Naive thymus-derived CD8-positive, alpha-beta T cell (primary cell): ENCODE measurements around the gene RSPH9. TPM values are rescaled to one million over a fixed set of nuclear protein-coding genes. Genes with fewer than 3 reads are reported as not detected.

Experiments
- ATAC-seq, 2 donors: fragments of 150-1000 bp; cut with Tn5 transposase in 1 of 2; sonication (Bioruptor Pico), chemical (Tn5 transposase) in 1 of 2; 1 replicate in 1 of 2; 2 replicates in 1 of 2; pipeline ENCODE4 v1.10.0; 2021; ENCODE audit warnings: mild to moderate bottlenecking in 2 of 2, moderate library complexity in 2 of 2
- POLR2A ChIA-PET: fragments of 350-600 bp; sonication (Branson Sonifier 250); formaldehyde crosslinking; loops from one replicate; lab custom pipeline; 2021; ENCODE audit warnings: antibody characterized with exemption; lab: Charles Lee
- DNase-seq, 10 donors: peaks; one replicate each; pipeline versions ENCODE4 v3.0.0 to v3.0.0-alpha.2; 2020 to 2022
- H3K27ac Mint-ChIP-seq, 10 donors: one replicate each; pipeline ENCODE4 v1.8.0; 2020 to 2022; ENCODE audit warnings: mild to moderate bottlenecking in 10 of 10, mixed read lengths in 10 of 10, moderate library complexity in 4 of 10, inconsistent platforms in 1 of 10
- H3K27me3 Mint-ChIP-seq, 5 donors: one replicate each; pipeline ENCODE4 v1.8.0; 2021 to 2022; ENCODE audit warnings: mixed read lengths in 5 of 5
- H3K36me3 Mint-ChIP-seq, 3 donors: one replicate each; pipeline ENCODE4 v1.8.0; 2020 to 2022; ENCODE audit warnings: mixed read lengths in 3 of 3, mild to moderate bottlenecking in 2 of 3, inconsistent platforms in 1 of 3
- H3K4me1 Mint-ChIP-seq, 4 donors: one replicate each; pipeline ENCODE4 v1.8.0; 2021 to 2022; ENCODE audit warnings: mixed read lengths in 4 of 4
- H3K4me3 Mint-ChIP-seq, 10 donors: one replicate each; pipeline ENCODE4 v1.8.0; 2020 to 2022; ENCODE audit warnings: mild to moderate bottlenecking in 10 of 10, mixed read lengths in 10 of 10, moderate library complexity in 6 of 10, inconsistent platforms in 1 of 10
- H3K9me3 Mint-ChIP-seq, 9 donors: one replicate each; pipeline ENCODE4 v1.8.0; 2020 to 2022; ENCODE audit warnings: mixed read lengths in 9 of 9, mild to moderate bottlenecking in 3 of 9, inconsistent platforms in 1 of 9, moderate library complexity in 1 of 9
- polyA plus RNA-seq, 3 donors: library from polyadenylated mRNA; unstranded; fragments of 300-500 nt; fragmentation: Illumina TruSeq; gene quantifications; one replicate each; pipeline ENCODE4 v1.2.3, GENCODE V29; 2021
- total RNA-seq, 8 experiments: library from RNA in 2 of 8; stranded (reverse) in 2 of 8; gene quantifications; one replicate each; pipeline ENCODE4 v1.2.3 and lab custom pipeline; 2021 to 2026

Gene RSPH9
- total and polyA plus RNA-seq, 5 experiments from 2014 or later: 0.44 to 1.1 (median 0.86) TPM; not detected in 2

DNA sequence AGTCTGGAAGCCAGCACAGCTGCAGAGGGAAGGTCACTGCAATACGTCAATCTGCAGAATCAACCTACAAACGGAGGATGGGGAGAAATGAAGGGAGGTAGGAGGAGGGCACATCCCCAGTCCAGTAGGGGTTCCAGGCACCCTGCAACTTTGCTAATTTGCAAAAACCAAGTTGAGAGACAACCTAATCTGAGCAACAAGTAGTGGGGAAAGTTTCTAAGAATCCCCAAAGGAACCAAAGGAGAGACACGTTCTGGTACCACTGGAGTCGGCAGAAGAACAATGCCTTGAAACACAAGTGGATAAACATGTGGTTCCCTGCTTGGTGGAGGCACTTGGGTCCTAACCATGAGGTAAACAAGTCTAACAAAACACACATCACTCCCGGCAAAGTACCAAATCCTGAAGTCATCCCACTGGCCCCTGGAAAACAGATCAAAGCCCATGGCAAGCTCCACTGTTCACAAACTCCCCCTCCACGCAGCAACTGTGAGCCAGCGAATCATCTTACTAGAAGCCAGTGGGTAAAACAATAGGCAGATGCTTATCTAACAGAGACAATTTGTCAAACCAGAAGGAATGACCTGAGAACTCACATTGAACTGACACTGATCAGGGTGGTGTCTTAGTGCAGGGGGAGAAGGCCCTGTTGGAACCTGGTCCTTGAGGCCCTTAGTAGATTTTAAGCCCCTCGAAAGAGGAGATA is 38.0 kb downstream of the RSPH9 start:
- POLR2A ChIA-PET: no interaction called here
- peak overlapping the region in 1 of 10 donors; percentile 54 for H3K4me3 Mint-ChIP-seq
- H3K36me3 Mint-ChIP-seq: peaks cover 0 to 56% (median 3%) of the 10 kb centered on the region in 3 donors
- DNase-seq (no peak), ATAC-seq (no peak)
- no peaks in the 10 kb centered on the region for H3K9me3 Mint-ChIP-seq
- no peaks in the 10 kb centered on the region for H3K27me3 Mint-ChIP-seq
- H3K27ac Mint-ChIP-seq: peak overlapping the region in 2 of 10 donors; percentile 33
- peaks cover 24 to 58% (median 47%) of the 10 kb centered on the region in 4 donors for H3K4me1 Mint-ChIP-seq

- Mint-ChIP-seq H3K36me3 (peaks cover 0 to 47% (median 3%) of the 10 kb centered on the region in 3 donors), H3K4me1 (peaks cover 28 to 64% (median 53%) of the 10 kb centered on the region in 4 donors), H3K27me3 (no peaks in the 10 kb centered on the region), H3K4me3 (peak overlapping the region in 2 of 10 donors; percentile 43 to 82), H3K9me3 (no peaks in the 10 kb centered on the region), H3K27ac (peak overlapping the region in 5 of 10 donors; percentile 27 to 75 (median 63))
- ATAC-seq: no peak
- POLR2A ChIA-PET: no interaction called here
- DNase-seq: no peak
These were observed 39.0 kb downstream of the RSPH9 start for GRCh38 chr6:43683708-43684455.

GRCh38 chr6:43687079-43687436 is 42.2 kb downstream of the RSPH9 start:
- peaks cover 25 to 56% (median 52%) of the 10 kb centered on the region in 4 donors for H3K4me1 Mint-ChIP-seq
- peak overlapping the region; percentile 89 to 99 (median 95) for H3K4me3 Mint-ChIP-seq
- H3K9me3 Mint-ChIP-seq: no peaks in the 10 kb centered on the region
- POLR2A ChIA-PET: interaction anchor here (1.4 to 1.8 kb wide), 3 partner anchors 14 to 57 kb away, joined by 4 to 5 read pairs (median 4); partner anchors contain the start of gene GTPBP2
- peaks cover 0 to 21% (median 0%) of the 10 kb centered on the region in 3 donors for H3K36me3 Mint-ChIP-seq
- DNase-seq (no peak), ATAC-seq (peak in 1 of 2 donors; percentile 11)
- peak overlapping the region; percentile 89 to 97 (median 95) for H3K27ac Mint-ChIP-seq
- peaks cover 0 to 1% (median 0%) of the 10 kb centered on the region in 5 donors for H3K27me3 Mint-ChIP-seq

- POLR2A ChIA-PET: interaction anchor here (1.4 to 1.8 kb wide), 3 partner anchors 15 to 58 kb away, joined by 4 to 5 read pairs (median 4); partner anchors contain the start of gene GTPBP2
- ATAC-seq (peak; percentile 97 to 98), DNase-seq (peak; percentile 66 to 86 (median 72))
- peak within 1 kb of the TSS; percentile 89 to 97 (median 95) for H3K27ac Mint-ChIP-seq
- peak within 1 kb of the TSS; percentile 89 to 99 (median 95) for H3K4me3 Mint-ChIP-seq
- H3K36me3 Mint-ChIP-seq: peaks cover 0 to 17% (median 0%) of the 10 kb centered on the region in 3 donors
- peaks cover 24 to 52% (median 47%) of the 10 kb centered on the region in 4 donors for H3K4me1 Mint-ChIP-seq
- H3K9me3 Mint-ChIP-seq: no peaks in the 10 kb centered on the region
- H3K27me3 Mint-ChIP-seq: peaks cover 0 to 1% (median 0%) of the 10 kb centered on the region in 5 donors
These were observed 42.9 kb downstream of the RSPH9 start, which contains the start of gene MRPS18A for GRCh38 chr6:43687437-43688347. Gene MRPS18A, minus strand, starts transcription at chr6:43687791. Its CDS starts 12 bp downstream, at chr6:43687779.

GRCh38 chr6:43689421-43689820 is 44.6 kb downstream of the RSPH9 start:
- no peaks in the 10 kb centered on the region for H3K9me3 Mint-ChIP-seq
- no peak overlapping the region for H3K27ac Mint-ChIP-seq
- POLR2A ChIA-PET: no interaction called here
- peaks cover 0 to 2% (median under 1%) of the 10 kb centered on the region in 5 donors for H3K27me3 Mint-ChIP-seq
- H3K4me3 Mint-ChIP-seq: peak overlapping the region in 2 of 10 donors; percentile 9 to 36
- ATAC-seq (no peak), DNase-seq (no peak)
- peaks cover 15 to 36% (median 31%) of the 10 kb centered on the region in 4 donors for H3K4me1 Mint-ChIP-seq
- peaks cover 0 to 6% (median 0%) of the 10 kb centered on the region in 3 donors for H3K36me3 Mint-ChIP-seq

DNA sequence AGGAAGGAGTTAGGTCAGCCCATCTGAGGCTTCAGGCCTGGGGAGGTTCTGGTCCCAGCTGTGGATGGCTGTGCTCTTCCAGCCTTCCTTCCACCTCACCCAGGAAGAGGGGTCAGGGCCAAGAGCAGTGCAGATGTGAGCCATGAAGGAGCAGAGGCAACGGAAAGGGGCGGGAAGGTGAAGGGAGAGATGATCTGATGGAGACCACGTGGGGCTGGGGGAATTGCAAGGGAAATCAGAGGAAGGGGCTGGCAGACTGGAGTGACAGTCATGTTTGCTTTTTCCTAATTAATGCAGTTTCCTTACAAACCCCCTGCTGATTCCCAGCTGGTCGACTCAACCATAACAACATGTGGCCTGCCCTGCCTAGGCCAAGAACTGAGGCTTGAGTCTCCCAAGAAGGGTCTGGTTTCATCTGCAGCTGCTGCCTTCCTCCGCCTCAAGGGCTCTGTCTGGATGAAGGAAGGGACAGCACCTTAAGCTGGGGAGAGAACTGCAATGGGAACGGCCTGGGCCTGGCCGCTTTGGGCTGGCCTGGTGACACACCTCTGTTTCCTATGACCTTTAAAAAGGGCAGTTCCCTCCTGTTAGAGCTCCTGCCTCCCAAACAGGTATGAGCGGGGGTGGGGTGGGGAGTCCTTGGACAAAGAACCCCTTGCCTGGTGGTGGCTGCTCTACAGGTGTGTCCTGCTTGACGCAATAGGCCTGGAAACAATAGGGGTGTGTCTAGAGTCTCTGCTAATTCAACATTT is 50.6 kb downstream of the RSPH9 start:
- no peaks in the 10 kb centered on the region for H3K36me3 Mint-ChIP-seq
- H3K4me1 Mint-ChIP-seq: no peaks in the 10 kb centered on the region
- DNase-seq: no peak
- no peak overlapping the region for H3K4me3 Mint-ChIP-seq
- POLR2A ChIA-PET: interaction anchor here (0.6 kb wide), 1 partner anchor 552 kb away, joined by 3 read pairs; the partner anchor contains the start of gene HSP90AB1
- peaks cover 0 to 27% (median 15%) of the 10 kb centered on the region in 5 donors for H3K27me3 Mint-ChIP-seq
- no peak overlapping the region for H3K27ac Mint-ChIP-seq
- no peaks in the 10 kb centered on the region for H3K9me3 Mint-ChIP-seq
- no peak for ATAC-seq

GRCh38 chr6:43695967-43696291 is 51.1 kb downstream of the RSPH9 start:
- H3K4me1 Mint-ChIP-seq: no peaks in the 10 kb centered on the region
- ATAC-seq (no peak), DNase-seq (no peak)
- no peaks in the 10 kb centered on the region for H3K9me3 Mint-ChIP-seq
- H3K27me3 Mint-ChIP-seq: peaks cover 0 to 30% (median 17%) of the 10 kb centered on the region in 5 donors
- POLR2A ChIA-PET: interaction anchor here (0.6 kb wide), 1 partner anchor 551 kb away, joined by 3 read pairs; the partner anchor contains the start of gene HSP90AB1
- H3K4me3 Mint-ChIP-seq: no peak overlapping the region
- no peak overlapping the region for H3K27ac Mint-ChIP-seq
- no peaks in the 10 kb centered on the region for H3K36me3 Mint-ChIP-seq

- ATAC-seq (no peak), DNase-seq (no peak)
- POLR2A ChIA-PET: no interaction called here
- Mint-ChIP-seq H3K27ac (no peak overlapping the region), H3K9me3 (peaks cover 0 to 2% (median 0%) of the 10 kb centered on the region in 9 donors), H3K4me1 (peaks cover 0 to 3% (median under 1%) of the 10 kb centered on the region in 4 donors), H3K36me3 (no peaks in the 10 kb centered on the region), H3K27me3 (peaks cover 8 to 45% (median 22%) of the 10 kb centered on the region in 5 donors), H3K4me3 (no peak overlapping the region)
These were observed 52.6 kb downstream of the RSPH9 start for GRCh38 chr6:43697421-43697820.

- Mint-ChIP-seq H3K4me1 (peaks cover 0 to 9% (median under 1%) of the 10 kb centered on the region in 4 donors), H3K27me3 (peaks cover 10 to 50% (median 25%) of the 10 kb centered on the region in 5 donors)
- POLR2A ChIA-PET: no interaction called here
These were observed 53.9 kb downstream of the RSPH9 start for GRCh38 chr6:43698584-43699349.

DNA sequence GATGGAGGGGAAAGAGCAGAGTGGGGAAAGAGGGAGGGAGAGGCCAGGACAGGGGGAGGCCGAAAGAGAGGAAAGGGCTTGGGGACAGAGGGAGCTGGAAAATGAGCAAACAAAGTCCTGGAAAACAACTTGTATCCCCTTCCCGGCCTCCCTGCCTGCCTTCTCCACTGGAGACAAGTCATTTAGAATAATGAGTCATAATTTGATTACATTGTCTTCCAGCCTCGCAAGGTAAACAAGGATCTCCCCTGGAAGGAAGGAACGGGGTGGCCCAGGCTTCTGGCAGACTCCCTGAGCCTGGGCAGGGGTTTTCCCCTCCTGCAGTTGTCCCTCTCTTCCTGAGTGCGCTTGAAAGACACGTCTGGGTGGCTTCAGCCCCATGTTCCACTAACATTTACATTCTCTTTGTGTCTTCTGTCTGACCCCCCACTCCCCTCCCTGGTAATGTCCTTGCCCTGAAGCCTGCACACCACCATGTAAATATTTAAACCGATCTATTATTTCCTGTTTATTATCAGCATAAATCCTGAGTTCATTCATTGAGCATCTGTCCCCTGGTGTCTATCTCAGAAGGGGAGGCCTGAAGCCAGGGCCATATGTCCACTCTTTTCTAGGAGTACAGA is 54.8 kb downstream of the RSPH9 start:
- DNase-seq (no peak), ATAC-seq (no peak)
- H3K27ac Mint-ChIP-seq: peak overlapping the region in 1 of 10 donors; percentile 72
- no peak overlapping the region for H3K4me3 Mint-ChIP-seq
- no peaks in the 10 kb centered on the region for H3K36me3 Mint-ChIP-seq
- peaks cover 0 to 2% (median 0%) of the 10 kb centered on the region in 9 donors for H3K9me3 Mint-ChIP-seq
- H3K27me3 Mint-ChIP-seq: peaks cover 11 to 47% (median 24%) of the 10 kb centered on the region in 5 donors
- POLR2A ChIA-PET: no interaction called here
- peaks cover 0 to 11% (median under 1%) of the 10 kb centered on the region in 4 donors for H3K4me1 Mint-ChIP-seq

More at GRCh38 chr6:43698584-43699349, 53.9 kb downstream of the RSPH9 start:
- H3K9me3 Mint-ChIP-seq: peaks cover 0 to 2% (median 0%) of the 10 kb centered on the region in 9 donors
- H3K36me3 Mint-ChIP-seq: no peaks in the 10 kb centered on the region
- no peak for ATAC-seq
- H3K4me3 Mint-ChIP-seq: no peak overlapping the region
- no peak for DNase-seq
- H3K27ac Mint-ChIP-seq: no peak overlapping the region
